GM15510 (cell line): ENCODE measurements around the gene TGFB2.

Source experiments
- POLR2A ChIP-seq: IDR thresholded peaks from 3 replicates; pipeline ENCODE4 v1.6.1; 2011; ENCODE audit warnings: borderline replicate concordance; ENCODE audit not compliant: insufficient read length; ENCODE audit errors: extremely low read depth

TGFB2 gene

DNA sequence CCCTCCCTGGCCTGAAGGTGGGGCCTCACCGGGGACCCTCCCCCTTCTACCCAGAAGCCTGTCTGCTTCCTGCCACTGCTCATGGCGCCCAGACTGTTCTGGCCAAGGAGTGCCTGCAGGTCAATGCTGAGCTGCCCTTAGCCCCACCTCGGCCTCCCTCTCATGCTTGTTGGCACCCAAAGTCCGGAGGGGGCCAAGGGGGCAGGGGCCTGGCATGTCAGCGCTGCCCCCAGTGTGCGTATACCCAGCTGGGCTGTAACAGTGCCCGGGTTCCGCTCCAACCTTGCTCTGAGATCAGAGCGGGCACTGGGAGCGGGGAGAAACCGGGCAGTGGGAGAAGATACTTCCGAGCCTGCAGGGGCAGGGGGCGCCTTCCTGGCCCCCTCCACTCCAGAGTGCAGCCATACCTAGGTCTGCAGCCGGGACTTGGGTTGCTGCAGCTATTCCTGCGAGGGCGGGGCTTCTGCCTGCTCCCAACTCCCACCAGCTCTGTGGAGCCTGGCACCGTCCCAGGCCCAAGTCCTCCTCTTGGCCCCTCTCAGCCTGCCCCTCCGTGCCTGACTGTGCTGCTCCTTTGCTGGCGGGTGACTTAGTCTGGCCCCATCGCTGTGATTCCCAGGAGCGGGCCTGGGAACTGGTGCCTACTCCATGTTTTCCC, 21.4 kb upstream of the TGFB2 start:
- no peak for TF ChIP-seq POLR2A

DNA sequence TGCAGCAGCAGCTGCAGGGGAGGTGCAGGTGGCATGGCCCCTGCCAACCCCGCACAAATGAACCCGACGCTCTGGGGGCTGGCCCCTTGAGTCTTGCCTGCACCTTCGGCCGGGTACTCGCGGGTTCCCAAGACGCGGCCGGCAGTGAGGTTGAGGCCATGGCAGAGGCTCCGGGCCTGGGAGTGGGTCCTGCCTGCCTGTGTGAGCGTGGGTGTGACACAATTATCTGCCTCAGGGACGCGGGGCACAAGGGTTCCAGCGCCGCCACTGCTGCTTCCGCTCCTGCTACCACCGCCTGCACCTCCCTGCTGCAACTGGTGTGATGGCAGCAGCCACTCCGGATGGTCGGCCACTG, 20.9 kb upstream of the TGFB2 start:
- no peak for TF ChIP-seq POLR2A

DNA sequence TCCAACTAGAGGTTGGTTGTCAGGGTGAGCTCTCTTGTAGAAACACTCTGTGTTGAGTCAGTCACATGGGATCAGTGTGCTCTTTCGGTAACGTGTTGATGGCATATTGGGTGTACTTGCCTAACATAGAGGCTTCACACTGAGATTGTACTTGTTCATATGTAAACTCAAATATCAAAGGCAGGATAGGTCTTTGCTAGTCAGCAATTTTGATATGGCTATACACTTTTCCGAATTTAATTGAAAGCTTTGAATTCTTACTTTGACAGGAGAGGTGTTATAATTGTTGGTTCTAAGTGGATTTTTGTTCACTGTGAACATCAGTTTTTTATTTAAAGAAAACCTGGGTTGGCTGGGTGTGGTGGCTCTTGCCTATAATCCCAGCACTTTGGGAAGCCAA, 16.4 kb upstream of the TGFB2 start:
- TF ChIP-seq POLR2A, result no peak

GRCh38 chr1:218330043-218330623, 15.0 kb upstream of the TGFB2 start:
- no peak for TF ChIP-seq POLR2A

DNA sequence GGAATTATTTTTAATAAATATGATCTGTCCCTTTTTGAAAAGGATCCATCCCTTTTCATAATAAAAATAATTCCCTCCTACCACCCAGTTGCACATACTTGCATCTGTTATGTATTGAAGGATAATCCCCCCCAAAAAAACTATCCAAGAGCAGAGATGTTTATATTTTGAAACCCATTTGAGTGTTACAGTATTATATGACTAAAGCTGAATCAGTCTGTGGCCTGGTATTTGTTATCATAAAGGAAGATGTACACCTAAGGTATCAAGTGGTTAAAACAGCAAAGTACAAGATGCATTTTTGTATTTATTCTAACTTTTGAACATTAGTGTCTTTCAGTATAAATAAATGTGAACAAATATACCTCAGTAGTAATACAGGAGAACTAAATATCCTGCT, 12.7 kb upstream of the TGFB2 start:
- TF ChIP-seq POLR2A, result no peak

DNA sequence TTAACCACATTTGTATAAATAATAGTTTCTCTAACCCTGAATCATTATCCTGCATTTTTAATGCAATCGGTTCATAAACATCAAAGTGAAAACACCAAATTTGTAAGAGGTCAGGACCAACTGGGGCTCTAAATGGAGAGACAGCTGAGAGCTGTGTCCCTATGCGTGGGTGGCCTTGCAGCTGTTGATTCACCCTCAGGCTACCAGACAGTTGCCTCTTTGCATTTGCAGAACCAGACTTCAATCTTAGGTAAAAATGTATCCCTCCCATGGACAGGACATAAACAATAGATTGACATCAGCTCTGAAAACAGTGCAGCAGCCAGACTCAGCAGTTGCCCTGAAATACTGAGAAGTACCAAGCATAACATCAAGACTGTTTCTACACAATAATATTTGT, 8.8 kb upstream of the TGFB2 start:
- TF ChIP-seq POLR2A, result no peak

DNA sequence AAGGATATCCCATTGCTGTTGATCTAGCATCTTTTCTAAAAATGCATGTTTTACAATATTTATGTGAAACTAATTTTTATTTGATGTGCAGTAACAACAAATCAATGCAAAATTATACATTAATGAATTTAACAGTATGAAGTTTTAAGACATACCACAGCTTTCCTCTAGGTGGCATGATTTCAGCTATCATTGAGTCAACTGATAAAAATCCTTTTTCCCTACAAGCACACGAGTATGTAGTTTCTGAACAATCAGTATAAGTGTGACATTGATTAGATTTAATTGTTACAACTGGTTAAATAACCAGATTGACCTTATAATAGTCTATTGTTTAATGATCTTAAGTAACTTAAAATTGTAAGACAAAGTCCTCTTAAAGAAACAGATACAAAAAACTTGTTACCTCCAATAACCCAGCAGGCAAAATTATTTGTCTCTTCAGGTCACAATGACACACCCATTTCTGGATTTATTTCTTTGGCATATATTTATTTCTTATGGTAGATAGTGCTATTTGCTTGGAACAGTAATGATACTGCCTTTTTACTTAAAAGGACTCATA, 5.8 kb upstream of the TGFB2 start:
- no peak for TF ChIP-seq POLR2A

GRCh38 chr1:218341325-218341724, 3.8 kb upstream of the TGFB2 start:
- no peak for TF ChIP-seq POLR2A

DNA sequence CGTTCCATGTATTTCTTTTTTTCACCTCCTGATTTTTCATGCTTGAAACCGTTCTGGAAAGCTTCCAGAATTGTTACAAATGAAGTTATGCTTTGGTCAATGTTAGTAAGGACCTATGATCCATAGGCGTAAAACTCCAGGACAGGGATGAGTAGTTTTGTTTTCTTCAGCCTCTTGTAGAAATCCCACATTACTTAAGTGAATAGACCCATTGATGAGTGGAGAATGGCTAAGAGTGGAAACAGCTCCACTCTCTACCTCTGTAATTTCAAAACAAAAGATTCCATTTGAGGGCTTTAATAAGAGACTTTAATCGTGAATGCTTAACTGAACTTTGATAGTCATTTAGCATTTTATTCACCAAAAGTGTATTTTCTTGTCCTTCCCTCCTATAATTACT, 3.0 kb upstream of the TGFB2 start:
- TF ChIP-seq POLR2A, result no peak

DNA sequence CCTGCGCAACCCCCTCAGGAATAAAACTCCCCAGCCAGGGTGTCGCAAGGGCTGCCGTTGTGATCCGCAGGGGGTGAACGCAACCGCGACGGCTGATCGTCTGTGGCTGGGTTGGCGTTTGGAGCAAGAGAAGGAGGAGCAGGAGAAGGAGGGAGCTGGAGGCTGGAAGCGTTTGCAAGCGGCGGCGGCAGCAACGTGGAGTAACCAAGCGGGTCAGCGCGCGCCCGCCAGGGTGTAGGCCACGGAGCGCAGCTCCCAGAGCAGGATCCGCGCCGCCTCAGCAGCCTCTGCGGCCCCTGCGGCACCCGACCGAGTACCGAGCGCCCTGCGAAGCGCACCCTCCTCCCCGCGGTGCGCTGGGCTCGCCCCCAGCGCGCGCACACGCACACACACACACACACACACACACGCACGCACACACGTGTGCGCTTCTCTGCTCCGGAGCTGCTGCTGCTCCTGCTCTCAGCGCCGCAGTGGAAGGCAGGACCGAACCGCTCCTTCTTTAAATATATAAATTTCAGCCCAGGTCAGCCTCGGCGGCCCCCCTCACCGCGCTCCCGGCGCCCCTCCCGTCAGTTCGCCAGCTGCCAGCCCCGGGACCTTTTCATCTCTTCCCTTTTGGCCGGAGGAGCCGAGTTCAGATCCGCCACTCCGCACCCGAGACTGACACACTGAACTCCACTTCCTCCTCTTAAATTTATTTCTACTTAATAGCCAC, 696 bp downstream of the TGFB2 start:
- TF ChIP-seq POLR2A, result no peak

- TF ChIP-seq POLR2A, result no peak
Measured at GRCh38 chr1:218346391-218347204, 1.5 kb downstream of the TGFB2 start.

GRCh38 chr1:218347336-218347722, 2.2 kb downstream of the TGFB2 start:
- TF ChIP-seq POLR2A, result no peak

GRCh38 chr1:218347723-218348627, 2.8 kb downstream of the TGFB2 start:
- no peak for TF ChIP-seq POLR2A

DNA sequence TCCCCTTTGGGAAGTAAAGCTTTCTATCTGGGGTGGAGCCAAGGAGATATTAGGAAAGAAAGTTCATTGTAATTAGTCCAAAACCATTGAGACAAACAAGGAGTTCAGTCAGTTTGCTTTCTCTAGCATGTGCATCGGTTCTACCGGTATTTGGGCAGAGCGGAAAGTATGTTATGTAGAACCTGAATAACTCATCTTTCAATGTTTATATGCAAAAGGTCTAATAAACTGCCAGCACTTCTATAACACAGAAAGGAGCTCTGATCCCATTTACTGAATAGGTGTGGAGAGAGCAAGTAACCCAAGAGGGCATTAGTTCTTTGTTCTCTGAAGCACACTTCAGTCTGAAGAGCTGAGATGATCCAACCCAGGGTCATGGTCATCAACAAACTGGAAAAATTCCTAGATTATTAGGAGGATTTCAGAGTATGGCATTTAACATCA, 3.5 kb downstream of the TGFB2 start:
- TF ChIP-seq POLR2A, result no peak
